ENCODE measurements around the gene ODF2.

ODF2 gene

GRCh38 chr9:128540634-128541360, 85.0 kb downstream of the ODF2 start:
- DNase-seq, result no peak

GRCh38 chr9:128546504-128546903, 90.7 kb downstream of the ODF2 start:
- no peak for DNase-seq

- no peak for DNase-seq
Observed at GRCh38 chr9:128548876-128549275, 93.1 kb downstream of the ODF2 start.

- DNase-seq, result no peak
Observed at GRCh38 chr9:128550226-128550625, 94.4 kb downstream of the ODF2 start.

All from CD4-positive, alpha-beta T cell treated with Interferon gamma for 1 hour (primary cell).